CD8-positive, alpha-beta memory T cell (primary cell): ENCODE results near the gene PARP16. TPM values are rescaled to one million over a fixed set of nuclear protein-coding genes. Genes with fewer than 3 reads are reported as not detected.

Experiments
- CTCF ChIA-PET: fragments of 350-600 bp; sonication (Branson Sonifier 250); formaldehyde crosslinking; loops from one replicate; lab custom pipeline; 2021; ENCODE audit warnings: antibody characterized with exemption; lab: Charles Lee
- POLR2A ChIA-PET: fragments of 350-600 bp; sonication (Branson Sonifier 250); formaldehyde crosslinking; loops from one replicate; lab custom pipeline; 2021; ENCODE audit warnings: antibody characterized with exemption; lab: Charles Lee
- DNase-seq, 5 donors: peaks; one replicate each; pipeline versions ENCODE4 v3.0.0 to v3.0.0-alpha.2; 2020 to 2022; ENCODE audit warnings: mixed read lengths in 1 of 5
- H3K27ac ChIP-seq: one replicate; pipeline ENCODE4 v1.7.0; 2013; ENCODE audit warnings: low read depth, mild to moderate bottlenecking, low read length, moderate library complexity
- H3K27me3 ChIP-seq: 2 replicates; pipeline ENCODE4 v1.7.0; 2013; ENCODE audit warnings: low read length, mild to moderate bottlenecking; ENCODE audit not compliant: insufficient read depth, poor library complexity, severe bottlenecking
- H3K36me3 ChIP-seq: 2 replicates; pipeline ENCODE4 v1.7.0; 2013; ENCODE audit warnings: mild to moderate bottlenecking, low read length, moderate library complexity; ENCODE audit not compliant: insufficient read depth
- H3K4me1 ChIP-seq: 2 replicates; pipeline ENCODE4 v1.7.0; 2013; ENCODE audit warnings: mild to moderate bottlenecking, low read length, moderate library complexity; ENCODE audit not compliant: insufficient read depth
- H3K4me3 ChIP-seq: 2 replicates; pipeline ENCODE4 v1.7.0; 2013; ENCODE audit warnings: mild to moderate bottlenecking, low read length
- H3K9me3 ChIP-seq: 2 replicates; pipeline ENCODE4 v1.7.0; 2013; ENCODE audit warnings: mild to moderate bottlenecking, low read length
- H3K27ac Mint-ChIP-seq, 8 donors: one replicate each; pipeline ENCODE4 v1.8.0; 2020 to 2021; ENCODE audit warnings: mixed read lengths in 8 of 8, mild to moderate bottlenecking in 6 of 8, inconsistent platforms in 3 of 8, moderate library complexity in 3 of 8
- H3K27me3 Mint-ChIP-seq, 2 donors: one replicate each; pipeline ENCODE4 v1.8.0; 2020 to 2021; ENCODE audit warnings: mixed read lengths in 2 of 2, mild to moderate bottlenecking in 1 of 2, moderate library complexity in 1 of 2
- H3K36me3 Mint-ChIP-seq, 3 donors: one replicate each; pipeline ENCODE4 v1.8.0; 2020 to 2021; ENCODE audit warnings: mixed read lengths in 3 of 3, inconsistent platforms in 1 of 3, mild to moderate bottlenecking in 1 of 3
- H3K4me1 Mint-ChIP-seq, 3 donors: one replicate each; pipeline ENCODE4 v1.8.0; 2020 to 2021; ENCODE audit warnings: mixed read lengths in 3 of 3, inconsistent platforms in 1 of 3, mild to moderate bottlenecking in 1 of 3
- H3K4me3 Mint-ChIP-seq, 7 donors: one replicate each; pipeline ENCODE4 v1.8.0; 2020 to 2021; ENCODE audit warnings: mixed read lengths in 7 of 7, mild to moderate bottlenecking in 6 of 7, moderate library complexity in 4 of 7, inconsistent platforms in 2 of 7
- H3K9me3 Mint-ChIP-seq, 5 donors: one replicate each; pipeline ENCODE4 v1.8.0; 2020 to 2022; ENCODE audit warnings: mixed read lengths in 5 of 5, mild to moderate bottlenecking in 3 of 5, moderate library complexity in 2 of 5, inconsistent platforms in 1 of 5
- polyA plus RNA-seq: library from polyadenylated mRNA; unstranded; fragments of 300-500 nt; fragmentation: Illumina TruSeq; gene quantifications from one replicate; pipeline ENCODE4 v1.2.3, GENCODE V29; 2021
- total RNA-seq, 2 experiments: library from RNA; stranded (reverse); gene quantifications; one replicate each; pipeline ENCODE4 v1.2.3, GENCODE V29; 2021

Gene PARP16
- total and polyA plus RNA-seq, 3 experiments from 2014 or later: 14.1 to 30.9 (median 14.7) TPM

- Histone ChIP-seq H3K27ac (no peak overlapping the region), H3K9me3 (no peaks in the 10 kb centered on the region), H3K4me1 (peaks cover 11% of the 10 kb centered on the region), H3K27me3 (no peaks in the 10 kb centered on the region), H3K36me3 (no peaks in the 10 kb centered on the region), H3K4me3 (no peak overlapping the region)
- ChIA-PET POLR2A (interaction anchor here (0.7 kb wide), 1 partner anchor 239 kb away, joined by 10 read pairs; no protein-coding TSS in a partner anchor), CTCF (interaction anchor here (0.7 to 1.9 kb wide), 3 partner anchors 9 to 34 kb away, joined by 3 to 5 read pairs (median 4); no protein-coding TSS in a partner anchor)
- Mint-ChIP-seq H3K9me3 (no peaks in the 10 kb centered on the region), H3K27me3 (peaks cover 0 to 5% of the 10 kb centered on the region in 2 donors), H3K36me3 (peaks cover 0 to 6% (median 0%) of the 10 kb centered on the region in 3 donors), H3K4me1 (peaks cover 15 to 28% (median 27%) of the 10 kb centered on the region in 3 donors), H3K27ac (peak overlapping the region in 2 of 8 donors; percentile 30 to 43), H3K4me3 (peak overlapping the region in 2 of 7 donors; percentile 26 to 44)
- DNase-seq: no peak
Measured at GRCh38 chr15:65306551-65306950, 19.9 kb upstream of the PARP16 start.

- ChIA-PET CTCF (interaction anchor here (0.7 to 1.9 kb wide), 4 partner anchors 8 to 34 kb away, joined by 3 to 5 read pairs (median 4); no protein-coding TSS in a partner anchor), POLR2A (interaction anchor here (0.6 to 1.7 kb wide), 4 partner anchors 19 to 1649 kb away, joined by 3 to 24 read pairs (median 6); partner anchors contain the start of gene PARP16)
- H3K36me3 ChIP-seq: no peaks in the 10 kb centered on the region
- Mint-ChIP-seq H3K4me3 (peak overlapping the region in 5 of 7 donors; percentile 3 to 99 (median 21)), H3K27me3 (peaks cover 0 to 5% of the 10 kb centered on the region in 2 donors), H3K36me3 (peaks cover 0 to 6% (median 0%) of the 10 kb centered on the region in 3 donors), H3K9me3 (no peaks in the 10 kb centered on the region), H3K27ac (peak overlapping the region in 1 of 8 donors; percentile 30), H3K4me1 (peaks cover 15 to 28% (median 27%) of the 10 kb centered on the region in 3 donors)
- no peak overlapping the region for H3K27ac ChIP-seq
- H3K4me1 ChIP-seq: peaks cover 11% of the 10 kb centered on the region
- no peak for DNase-seq
- no peaks in the 10 kb centered on the region for H3K9me3 ChIP-seq
- H3K27me3 ChIP-seq: no peaks in the 10 kb centered on the region
- no peak overlapping the region for H3K4me3 ChIP-seq
Measured at GRCh38 chr15:65305776-65306175, 19.1 kb upstream of the PARP16 start.

GRCh38 chr15:65305150-65305758, 18.6 kb upstream of the PARP16 start:
- Mint-ChIP-seq H3K36me3 (peaks cover 0 to 8% (median 0%) of the 10 kb centered on the region in 3 donors), H3K27ac (peak overlapping the region; percentile 99 to 100 (median 99)), H3K9me3 (peaks cover 0 to 2% (median 0%) of the 10 kb centered on the region in 5 donors), H3K27me3 (peaks cover 0 to 5% of the 10 kb centered on the region in 2 donors), H3K4me3 (peak overlapping the region; percentile 95 to 99 (median 98)), H3K4me1 (peaks cover 19 to 32% (median 31%) of the 10 kb centered on the region in 3 donors)
- Histone ChIP-seq H3K36me3 (no peaks in the 10 kb centered on the region), H3K27me3 (no peaks in the 10 kb centered on the region), H3K27ac (peak overlapping the region; percentile 99), H3K9me3 (no peaks in the 10 kb centered on the region), H3K4me1 (peaks cover 12% of the 10 kb centered on the region), H3K4me3 (peak overlapping the region; percentile 45)
- POLR2A ChIA-PET: interaction anchor here (0.6 to 1.8 kb wide), 7 partner anchors 19 to 1648 kb away, joined by 3 to 24 read pairs (median 7); partner anchors contain the start of genes CLPX, PARP16 and RAB11A
- CTCF ChIA-PET: interaction anchor here (1.0 to 1.9 kb wide), 6 partner anchors 8 to 19 kb away, joined by 3 to 5 read pairs (median 4); partner anchors contain the start of gene PARP16
- peak in 1 of 5 donors; percentile 33 for DNase-seq

- H3K36me3 ChIP-seq: no peaks in the 10 kb centered on the region
- Mint-ChIP-seq H3K9me3 (peaks cover 0 to 2% (median 0%) of the 10 kb centered on the region in 5 donors), H3K36me3 (peaks cover 0 to 8% (median 0%) of the 10 kb centered on the region in 3 donors), H3K27ac (peak within 1 kb of the TSS; percentile 99 to 100 (median 99)), H3K27me3 (peaks cover 0 to 5% of the 10 kb centered on the region in 2 donors), H3K4me1 (peaks cover 23 to 39% (median 34%) of the 10 kb centered on the region in 3 donors), H3K4me3 (peak within 1 kb of the TSS; percentile 95 to 99 (median 98))
- POLR2A ChIA-PET: interaction anchor here (0.6 to 1.8 kb wide), 8 partner anchors 8 to 670 kb away, joined by 3 to 24 read pairs (median 4); partner anchors contain the start of genes CLPX, PARP16 and RAB11A
- DNase-seq: peak; percentile 59 to 89 (median 88)
- CTCF ChIA-PET: interaction anchor here (1.0 to 1.9 kb wide), 5 partner anchors 9 to 18 kb away, joined by 3 to 5 read pairs (median 4); partner anchors contain the start of gene PARP16
- no peaks in the 10 kb centered on the region for H3K27me3 ChIP-seq
- H3K9me3 ChIP-seq: no peaks in the 10 kb centered on the region
- peak within 1 kb of the TSS; percentile 99 for H3K27ac ChIP-seq
- peaks cover 19% of the 10 kb centered on the region for H3K4me1 ChIP-seq
- peak within 1 kb of the TSS; percentile 77 for H3K4me3 ChIP-seq
Measured at GRCh38 chr15:65304381-65305149, 17.9 kb upstream of the PARP16 start, which contains the start of gene RNU5B-1. Gene RNU5B-1 (plus strand): TSS chr15:65304677.

- peak overlapping the region; percentile 95 to 99 (median 98) for H3K4me3 Mint-ChIP-seq
- Histone ChIP-seq H3K27ac (peak overlapping the region; percentile 99), H3K4me1 (peaks cover 23% of the 10 kb centered on the region), H3K4me3 (peak overlapping the region; percentile 77), H3K9me3 (no peaks in the 10 kb centered on the region), H3K36me3 (no peaks in the 10 kb centered on the region), H3K27me3 (no peaks in the 10 kb centered on the region)
- H3K4me1 Mint-ChIP-seq: peaks cover 25 to 43% (median 34%) of the 10 kb centered on the region in 3 donors
- H3K9me3 Mint-ChIP-seq: peaks cover 0 to 2% (median 0%) of the 10 kb centered on the region in 5 donors
- ChIA-PET POLR2A (interaction anchor here (0.6 to 1.8 kb wide), 8 partner anchors 9 to 669 kb away, joined by 3 to 24 read pairs (median 4); partner anchors contain the start of genes CLPX, PARP16 and RAB11A), CTCF (interaction anchor here (1.5 kb wide), 1 partner anchor 9 kb away, joined by 4 read pairs; no protein-coding TSS in a partner anchor)
- peaks cover 0 to 5% of the 10 kb centered on the region in 2 donors for H3K27me3 Mint-ChIP-seq
- H3K27ac Mint-ChIP-seq: peak overlapping the region; percentile 99 to 100 (median 99)
- no peak for DNase-seq
- H3K36me3 Mint-ChIP-seq: peaks cover 0 to 8% (median 0%) of the 10 kb centered on the region in 3 donors
Measured at GRCh38 chr15:65303687-65304380, 17.2 kb upstream of the PARP16 start.

- peaks cover 35 to 56% (median 47%) of the 10 kb centered on the region in 3 donors for H3K4me1 Mint-ChIP-seq
- Histone ChIP-seq H3K4me3 (no peak overlapping the region), H3K27me3 (no peaks in the 10 kb centered on the region), H3K36me3 (no peaks in the 10 kb centered on the region), H3K4me1 (peaks cover 35% of the 10 kb centered on the region), H3K27ac (no peak overlapping the region), H3K9me3 (no peaks in the 10 kb centered on the region)
- POLR2A ChIA-PET: no interaction called here
- peak overlapping the region in 3 of 7 donors; percentile 13 to 70 (median 61) for H3K4me3 Mint-ChIP-seq
- no peak for DNase-seq
- peaks cover 0 to 5% of the 10 kb centered on the region in 2 donors for H3K27me3 Mint-ChIP-seq
- peaks cover 0 to 8% (median 0%) of the 10 kb centered on the region in 3 donors for H3K36me3 Mint-ChIP-seq
- CTCF ChIA-PET: interaction anchor here (0.6 kb wide), 1 partner anchor 17 kb away, joined by 3 read pairs; no protein-coding TSS in a partner anchor
- H3K9me3 Mint-ChIP-seq: peaks cover 0 to 2% (median 0%) of the 10 kb centered on the region in 5 donors
- H3K27ac Mint-ChIP-seq: peak overlapping the region in 1 of 8 donors; percentile 26
Measured at GRCh38 chr15:65302061-65302460, 15.4 kb upstream of the PARP16 start.
